ENCODE data around the gene SLC35A1. TPM values are rescaled to one million over a fixed set of nuclear protein-coding genes. Genes with fewer than 3 reads are reported as not detected.
A peak's percentile ranks its signal among the peaks of the same experiment; 100 is the strongest.

Gene SLC35A1
- 10 to 100 TPM; 10.9 to 14.8 (median 13.4) TPM for total RNA-seq
- total RNA-seq (2013): 27.9 TPM

- Histone ChIP-seq H3K36me3 (ENCODE audit: control insufficient read depth, insufficient read depth, low read length) (no peaks in the 10 kb centered on the region), H3K4me1 (ENCODE audit: control insufficient read depth, insufficient read depth, low read length) (peaks cover 8% of the 10 kb centered on the region), H3K4me3 (ENCODE audit: low read length) (peak within 1 kb of the TSS; percentile 88), H3K9me3 (ENCODE audit: control insufficient read depth, insufficient read depth, low read length) (no peaks in the 10 kb centered on the region), H3K27me3 (ENCODE audit: control insufficient read depth, insufficient read depth, low read length) (peaks cover 3% of the 10 kb centered on the region), H3K27ac (ENCODE audit: low read length) (peak within 1 kb of the TSS; percentile 93)
- peak within 1 kb of the TSS; percentile 95 to 99 for H3K27ac Mint-ChIP-seq
- H3K9me3 Mint-ChIP-seq: no peaks in the 10 kb centered on the region
- under 1% methylated on average over 70 of the region's 70 CpGs for WGBS (ENCODE audit: insufficient coverage)
- DNase-seq (peak; percentile 82 to 88), ATAC-seq (peak; percentile 91 to 98 (median 94))
- intact Hi-C loops (cut with micrococcal nuclease): loop anchor here (1.0 to 5.0 kb wide), 6 partner anchors 65 to 318 kb away; partner anchors contain the start of genes AKIRIN2, CFAP206, ORC3 and SMIM8
- no peaks in the 10 kb centered on the region for H3K36me3 Mint-ChIP-seq
- TF ChIP-seq CTCF (IDR thresholded peaks at IDR 0.05): no peak
- peaks cover 9 to 16% of the 10 kb centered on the region in 2 donors for H3K4me1 Mint-ChIP-seq
- peaks cover 10% of the 10 kb centered on the region in 2 donors for H3K27me3 Mint-ChIP-seq (ENCODE audit: low read depth in 2 of 2)
- peak within 1 kb of the TSS; percentile 98 for H3K4me3 Mint-ChIP-seq
These were observed at the start of gene SLC35A1 for GRCh38 chr6:87472525-87473418. Gene SLC35A1 (plus strand): TSS chr6:87472974. CDS start chr6:87473004, 30 bp downstream.

- ATAC-seq: no peak
- no peaks in the 10 kb centered on the region for H3K4me1 ChIP-seq (ENCODE audit: control insufficient read depth, insufficient read depth, low read length)
- peaks cover 7 to 11% of the 10 kb centered on the region in 2 donors for H3K27me3 Mint-ChIP-seq (ENCODE audit: low read depth in 2 of 2)
- no peaks in the 10 kb centered on the region for H3K4me1 Mint-ChIP-seq
- H3K27me3 ChIP-seq (ENCODE audit: control insufficient read depth, insufficient read depth, low read length): no peaks in the 10 kb centered on the region
- H3K27ac ChIP-seq (ENCODE audit: low read length): no peak overlapping the region
- H3K9me3 Mint-ChIP-seq: no peaks in the 10 kb centered on the region
- H3K36me3 ChIP-seq (ENCODE audit: control insufficient read depth, insufficient read depth, low read length): no peaks in the 10 kb centered on the region
- WGBS (ENCODE audit: insufficient coverage): 85% methylated on average over 3 of the region's 4 CpGs
- H3K36me3 Mint-ChIP-seq: no peaks in the 10 kb centered on the region
- intact Hi-C loops (cut with micrococcal nuclease): no loop called here
- H3K4me3 Mint-ChIP-seq: no peak overlapping the region
- H3K9me3 ChIP-seq (ENCODE audit: control insufficient read depth, insufficient read depth, low read length): no peaks in the 10 kb centered on the region
- no peak for DNase-seq
- no peak overlapping the region for H3K4me3 ChIP-seq (ENCODE audit: low read length)
- TF ChIP-seq CTCF (IDR thresholded peaks at IDR 0.05): no peak
- no peak overlapping the region for H3K27ac Mint-ChIP-seq
These were observed 46.0 kb upstream of the SLC35A1 start for GRCh38 chr6:87426789-87427188.

- DNase-seq: no peak
- Mint-ChIP-seq H3K4me3 (no peak overlapping the region), H3K9me3 (no peaks in the 10 kb centered on the region), H3K27ac (no peak overlapping the region), H3K36me3 (no peaks in the 10 kb centered on the region), H3K4me1 (no peaks in the 10 kb centered on the region), H3K27me3 (ENCODE audit: low read depth in 2 of 2) (peaks cover 7 to 11% of the 10 kb centered on the region in 2 donors)
- no peak for TF ChIP-seq CTCF (IDR thresholded peaks at IDR 0.05)
- 78% methylated on average over 3 of the region's 3 CpGs for WGBS (ENCODE audit: insufficient coverage)
- intact Hi-C loops (cut with micrococcal nuclease): no loop called here
- Histone ChIP-seq H3K4me1 (ENCODE audit: control insufficient read depth, insufficient read depth, low read length) (no peaks in the 10 kb centered on the region), H3K36me3 (ENCODE audit: control insufficient read depth, insufficient read depth, low read length) (no peaks in the 10 kb centered on the region), H3K9me3 (ENCODE audit: control insufficient read depth, insufficient read depth, low read length) (no peaks in the 10 kb centered on the region), H3K27me3 (ENCODE audit: control insufficient read depth, insufficient read depth, low read length) (no peaks in the 10 kb centered on the region), H3K27ac (ENCODE audit: low read length) (no peak overlapping the region), H3K4me3 (ENCODE audit: low read length) (no peak overlapping the region)
- ATAC-seq: no peak
These were observed 42.3 kb upstream of the SLC35A1 start for GRCh38 chr6:87430499-87430898.
